ENCODE data around the gene TTBK1. TPM values are rescaled to one million over a fixed set of nuclear protein-coding genes. Genes with fewer than 3 reads are reported as not detected.

Gene TTBK1
- total RNA-seq, 1 experiment from 2014 or later: not detected

DNA sequence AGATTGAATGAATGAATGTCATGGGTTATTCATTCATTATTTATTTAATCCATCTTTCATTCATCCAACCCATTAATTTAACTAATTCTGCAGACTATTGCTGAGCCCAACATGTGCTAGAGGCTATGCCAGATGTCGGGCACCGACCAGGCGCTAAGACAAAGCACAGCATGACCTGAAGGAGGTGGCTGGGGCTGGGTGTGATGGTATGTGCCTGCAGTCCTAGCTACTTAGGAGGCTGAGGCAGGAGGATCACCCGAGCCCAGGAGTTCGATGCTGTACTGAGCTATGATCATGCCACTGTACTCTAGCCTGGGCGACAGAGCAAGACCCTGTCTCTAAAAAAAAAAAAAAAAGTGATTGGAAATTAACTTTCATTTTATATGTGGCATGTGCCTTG lies 49.1 kb downstream of the TTBK1 start:
- no peak for DNase-seq (ENCODE audit: low spot score)
- no TSS peak for BruUV-seq (replicated peaks)
- Histone ChIP-seq H3K36me3 (ENCODE audit: insufficient read depth, low read length, poor library complexity, severe bottlenecking) (no peaks in the 10 kb centered on the region), H3K27me3 (replicated peaks; ENCODE audit: insufficient read depth, low read depth, low read length, poor library complexity) (no peaks in the 10 kb centered on the region), H3K4me1 (ENCODE audit: insufficient read depth, low read length, poor library complexity, severe bottlenecking) (no peaks in the 10 kb centered on the region), H3K27ac (ENCODE audit: low read depth, low read length, poor library complexity, severe bottlenecking) (no peak overlapping the region), H3K9me3 (ENCODE audit: low read depth, low read length, poor library complexity, severe bottlenecking) (no peaks in the 10 kb centered on the region), H3K4me3 (ENCODE audit: low read depth, low read length, poor library complexity, severe bottlenecking) (no peak overlapping the region)
- TF ChIP-seq EZH2 (IDR thresholded peaks at IDR 0.05; ENCODE audit: borderline replicate concordance, low read depth, low read length, poor library complexity, severe bottlenecking): no peak
- TF ChIP-seq, protein P1, sequence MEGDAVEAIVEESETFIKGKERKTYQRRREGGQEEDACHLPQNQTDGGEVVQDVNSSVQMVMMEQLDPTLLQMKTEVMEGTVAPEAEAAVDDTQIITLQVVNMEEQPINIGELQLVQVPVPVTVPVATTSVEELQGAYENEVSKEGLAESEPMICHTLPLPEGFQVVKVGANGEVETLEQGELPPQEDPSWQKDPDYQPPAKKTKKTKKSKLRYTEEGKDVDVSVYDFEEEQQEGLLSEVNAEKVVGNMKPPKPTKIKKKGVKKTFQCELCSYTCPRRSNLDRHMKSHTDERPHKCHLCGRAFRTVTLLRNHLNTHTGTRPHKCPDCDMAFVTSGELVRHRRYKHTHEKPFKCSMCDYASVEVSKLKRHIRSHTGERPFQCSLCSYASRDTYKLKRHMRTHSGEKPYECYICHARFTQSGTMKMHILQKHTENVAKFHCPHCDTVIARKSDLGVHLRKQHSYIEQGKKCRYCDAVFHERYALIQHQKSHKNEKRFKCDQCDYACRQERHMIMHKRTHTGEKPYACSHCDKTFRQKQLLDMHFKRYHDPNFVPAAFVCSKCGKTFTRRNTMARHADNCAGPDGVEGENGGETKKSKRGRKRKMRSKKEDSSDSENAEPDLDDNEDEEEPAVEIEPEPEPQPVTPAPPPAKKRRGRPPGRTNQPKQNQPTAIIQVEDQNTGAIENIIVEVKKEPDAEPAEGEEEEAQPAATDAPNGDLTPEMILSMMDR (conservative IDR thresholded peaks at IDR 0.05; ENCODE audit: low read depth, low read length): no peak
- ChIA-PET CTCF (no interaction called here), POLR2A (ENCODE audit: low non-redundant PET) (no interaction called here)
- intact Hi-C loops (cut with micrococcal nuclease; ENCODE audit: unreplicated experiment): no loop called here

DNA sequence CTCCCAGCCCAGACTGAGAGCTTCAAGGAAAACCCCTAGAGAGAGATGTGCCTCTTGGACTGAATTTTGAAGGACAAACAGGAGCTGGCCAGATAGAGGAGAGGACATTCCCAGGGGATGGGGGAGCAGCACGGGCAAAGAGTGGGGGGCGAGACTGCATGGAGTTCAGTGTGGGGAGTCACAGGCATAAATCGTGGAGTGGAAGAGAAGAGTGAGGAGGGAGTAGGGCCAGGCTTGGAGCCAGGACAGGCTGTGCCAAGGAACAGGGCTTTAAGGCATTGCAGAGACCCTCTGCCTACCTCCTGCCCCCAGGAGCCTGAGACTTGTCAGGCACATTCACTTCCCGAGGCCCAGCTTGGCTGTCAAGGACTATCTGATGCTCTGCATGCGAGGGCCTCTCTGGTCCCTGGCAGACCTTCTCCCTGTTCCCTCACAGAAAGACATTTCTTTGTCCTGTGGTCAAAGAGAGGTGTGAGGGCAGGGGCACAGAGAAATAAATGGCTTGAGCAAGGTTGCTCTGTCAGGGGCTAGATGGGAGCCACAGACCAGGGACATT lies 49.6 kb downstream of the TTBK1 start:
- no peaks in the 10 kb centered on the region for H3K9me3 ChIP-seq (ENCODE audit: low read depth, low read length, poor library complexity, severe bottlenecking)
- no TSS peak for BruUV-seq (replicated peaks)
- POLR2A ChIA-PET (ENCODE audit: low non-redundant PET): no interaction called here
- no peak overlapping the region for H3K4me3 ChIP-seq (ENCODE audit: low read depth, low read length, poor library complexity, severe bottlenecking)
- DNase-seq (ENCODE audit: low spot score): no peak
- no peaks in the 10 kb centered on the region for H3K4me1 ChIP-seq (ENCODE audit: insufficient read depth, low read length, poor library complexity, severe bottlenecking)
- H3K27ac ChIP-seq (ENCODE audit: low read depth, low read length, poor library complexity, severe bottlenecking): no peak overlapping the region
- H3K27me3 ChIP-seq (replicated peaks; ENCODE audit: insufficient read depth, low read depth, low read length, poor library complexity): no peaks in the 10 kb centered on the region
- intact Hi-C loops (cut with micrococcal nuclease; ENCODE audit: unreplicated experiment): no loop called here
- CTCF ChIA-PET: no interaction called here
- H3K36me3 ChIP-seq (ENCODE audit: insufficient read depth, low read length, poor library complexity, severe bottlenecking): no peaks in the 10 kb centered on the region
- TF ChIP-seq EZH2 (IDR thresholded peaks at IDR 0.05; ENCODE audit: borderline replicate concordance, low read depth, low read length, poor library complexity, severe bottlenecking): no peak
- TF ChIP-seq, protein P1 (conservative IDR thresholded peaks at IDR 0.05; ENCODE audit: low read depth, low read length): no peak

DNA sequence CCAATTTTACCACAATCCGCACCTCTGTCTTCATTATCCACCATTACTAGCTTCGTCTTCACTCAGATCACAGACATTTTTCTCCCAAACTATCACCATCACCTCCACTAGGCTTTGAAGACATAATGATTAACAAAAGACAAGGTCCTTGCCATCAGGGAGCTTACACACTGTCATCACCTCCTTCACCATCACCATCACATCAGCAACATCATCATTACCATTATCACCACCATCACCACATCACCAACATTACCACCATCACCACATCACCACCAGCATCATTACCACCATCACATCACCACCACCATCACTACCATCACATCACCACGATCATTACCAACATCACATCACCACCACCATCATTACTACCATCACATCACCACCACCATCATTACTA lies 50.4 kb downstream of the TTBK1 start:
- DNase-seq (ENCODE audit: low spot score): no peak
- Histone ChIP-seq H3K4me1 (ENCODE audit: insufficient read depth, low read length, poor library complexity, severe bottlenecking) (no peaks in the 10 kb centered on the region), H3K4me3 (ENCODE audit: low read depth, low read length, poor library complexity, severe bottlenecking) (no peak overlapping the region), H3K9me3 (ENCODE audit: low read depth, low read length, poor library complexity, severe bottlenecking) (no peaks in the 10 kb centered on the region), H3K27me3 (replicated peaks; ENCODE audit: insufficient read depth, low read depth, low read length, poor library complexity) (no peaks in the 10 kb centered on the region), H3K36me3 (ENCODE audit: insufficient read depth, low read length, poor library complexity, severe bottlenecking) (no peaks in the 10 kb centered on the region), H3K27ac (ENCODE audit: low read depth, low read length, poor library complexity, severe bottlenecking) (no peak overlapping the region)
- intact Hi-C loops (cut with micrococcal nuclease; ENCODE audit: unreplicated experiment): no loop called here
- ChIA-PET CTCF (no interaction called here), POLR2A (ENCODE audit: low non-redundant PET) (no interaction called here)
- no peak for TF ChIP-seq EZH2 (IDR thresholded peaks at IDR 0.05; ENCODE audit: borderline replicate concordance, low read depth, low read length, poor library complexity, severe bottlenecking)
- TF ChIP-seq, protein P1 (conservative IDR thresholded peaks at IDR 0.05; ENCODE audit: low read depth, low read length): no peak
- no TSS peak for BruUV-seq (replicated peaks)

Data from A673 (cell line).